Gastrocnemius medialis (tissue), 4 donors: ENCODE data around the gene SORT1. TPM values are rescaled to one million over a fixed set of nuclear protein-coding genes. Genes with fewer than 3 reads are reported as not detected.

Experiments used
- ATAC-seq, 2 donors: fragments of 150-250 bp; one replicate each; pipeline ENCODE4 v1.9.1; 2016
- DNase-seq, 2 donors: peaks; one replicate each; pipeline ENCODE4 v3.0.0-alpha.2; 2019
- H3K27ac ChIP-seq, 4 donors: fragments of 200-600 bp; sonication (generic); 1 replicate in 1 of 4; 2 replicates in 3 of 4; pipeline ENCODE4 v1.5.1; 2016 to 2018; ENCODE audit warnings: mild to moderate bottlenecking in 2 of 4, moderate library complexity in 1 of 4
- H3K27me3 ChIP-seq, 3 donors: fragments of 200-600 bp; sonication (generic) in 2 of 3; 1 replicate in 1 of 3; 2 replicates in 2 of 3; pipeline versions ENCODE4 v1.5.1 to v1.6.0; 2016 to 2019; ENCODE audit warnings: mild to moderate bottlenecking in 1 of 3, moderate library complexity in 1 of 3
- H3K36me3 ChIP-seq, 2 donors: fragments of 200-600 bp; sonication (generic) in 1 of 2; one replicate each; pipeline ENCODE4 v1.5.1; 2017 to 2018
- H3K4me1 ChIP-seq, 2 donors: fragments of 200-600 bp; sonication (generic) in 1 of 2; one replicate each; pipeline ENCODE4 v1.5.1; 2016 to 2017; ENCODE audit warnings: mild to moderate bottlenecking in 2 of 2
- H3K4me3 ChIP-seq, 4 donors: fragments of 200-600 bp; sonication (generic) in 3 of 4; 1 replicate in 1 of 4; 2 replicates in 3 of 4; pipeline ENCODE4 v1.5.1; 2016 to 2019; ENCODE audit warnings: mild to moderate bottlenecking in 2 of 4
- H3K9me3 ChIP-seq, 3 donors: fragments of 200-600 bp; sonication (generic) in 2 of 3; 1 replicate in 1 of 3; 2 replicates in 2 of 3; pipeline ENCODE4 v1.5.1; 2016 to 2019
- POLR2A ChIP-seq, 2 donors: fragments of 450-650 bp; IDR thresholded peaks; one replicate each; pipeline ENCODE4 v1.6.1; 2017; ENCODE audit warnings: antibody characterized with exemption in 2 of 2, mild to moderate bottlenecking in 2 of 2, moderate library complexity in 2 of 2
- in situ Hi-C, 4 donors: fragments of 200-750 bp; cut with MboI; loops; one replicate each; pipeline versions ENCODE4 v1.15.0 to v1.8.0; 2017; ENCODE audit warnings: low sequenced_read_pairs in 4 of 4
- intact Hi-C: fragments of 100-400 bp; cut with DNase I; formaldehyde crosslinking; loops from one replicate; pipeline ENCODE4 v1.15.1; 2023; ENCODE audit warnings: low total_unique reads
- total RNA-seq, 4 donors: library from RNA; depleted of rRNA; stranded (reverse); fragments of >200 nt; gene quantifications; one replicate each; pipeline versions ENCODE4 v1.1.0 to v1.2.3, GENCODE V29; 2016
- TF ChIP-seq, protein P1 (sequence below), 5 experiments: fragments of 450-650 bp in 3 of 5; fragments of 200-600 bp in 2 of 5; sonication (generic) in 2 of 5; IDR thresholded peaks in 4 of 5; conservative IDR thresholded peaks in 1 of 5; 1 replicate in 4 of 5; 2 replicates in 1 of 5; pipeline ENCODE4 v1.5.1; 2016 to 2019; ENCODE audit warnings: antibody characterized with exemption in 5 of 5, mild to moderate bottlenecking in 3 of 5, moderate library complexity in 3 of 5

Gene SORT1
- total RNA-seq, 4 donors from 2014 or later: 93.7 to 226 (median 190) TPM

DNA sequence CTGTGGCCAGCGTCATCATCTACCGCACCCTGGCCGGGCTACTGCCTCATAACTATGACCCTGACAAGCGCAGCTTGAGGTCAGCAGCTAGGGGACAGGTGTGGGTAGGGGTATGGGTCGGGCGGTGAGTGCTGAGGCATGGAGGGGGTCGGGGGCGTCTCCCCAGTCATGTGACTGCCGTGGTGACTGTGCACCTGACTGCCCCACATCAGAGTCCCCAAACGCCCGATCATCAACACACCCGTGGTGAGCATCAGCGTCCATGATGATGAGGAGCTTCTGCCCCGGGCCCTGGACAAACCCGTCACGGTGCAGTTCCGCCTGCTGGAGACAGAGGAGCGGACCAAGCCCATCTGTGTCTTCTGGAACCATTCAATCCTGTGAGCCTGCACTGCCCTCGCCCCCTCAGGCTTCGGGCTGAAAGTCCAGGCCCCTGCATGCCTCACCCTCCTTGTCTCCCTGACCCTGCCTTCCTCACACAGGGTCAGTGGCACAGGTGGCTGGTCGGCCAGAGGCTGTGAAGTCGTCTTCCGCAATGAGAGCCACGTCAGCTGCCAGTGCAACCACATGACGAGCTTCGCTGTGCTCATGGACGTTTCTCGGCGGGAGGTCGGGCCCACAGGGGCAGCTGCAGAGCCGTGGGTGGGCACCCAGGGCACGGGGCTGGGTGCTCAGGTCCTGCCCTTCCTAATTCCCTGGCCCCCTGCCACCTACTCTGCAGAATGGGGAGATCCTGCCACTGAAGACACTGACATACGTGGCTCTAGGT is 128.3 kb downstream of the SORT1 start:
- in situ Hi-C loops (loop anchor here in 1 of 4 donors (10.0 kb wide), 1 partner anchor 135 kb away; no protein-coding TSS in a partner anchor), intact Hi-C loops (no loop called here)
- ATAC-seq: no peak
- DNase-seq: no peak
- Histone ChIP-seq H3K27ac (no peak overlapping the region), H3K4me3 (no peak overlapping the region), H3K4me1 (peaks cover 2 to 6% of the 10 kb centered on the region in 2 donors), H3K36me3 (no peaks in the 10 kb centered on the region), H3K9me3 (no peaks in the 10 kb centered on the region), H3K27me3 (no peaks in the 10 kb centered on the region)
- TF ChIP-seq, protein P1, sequence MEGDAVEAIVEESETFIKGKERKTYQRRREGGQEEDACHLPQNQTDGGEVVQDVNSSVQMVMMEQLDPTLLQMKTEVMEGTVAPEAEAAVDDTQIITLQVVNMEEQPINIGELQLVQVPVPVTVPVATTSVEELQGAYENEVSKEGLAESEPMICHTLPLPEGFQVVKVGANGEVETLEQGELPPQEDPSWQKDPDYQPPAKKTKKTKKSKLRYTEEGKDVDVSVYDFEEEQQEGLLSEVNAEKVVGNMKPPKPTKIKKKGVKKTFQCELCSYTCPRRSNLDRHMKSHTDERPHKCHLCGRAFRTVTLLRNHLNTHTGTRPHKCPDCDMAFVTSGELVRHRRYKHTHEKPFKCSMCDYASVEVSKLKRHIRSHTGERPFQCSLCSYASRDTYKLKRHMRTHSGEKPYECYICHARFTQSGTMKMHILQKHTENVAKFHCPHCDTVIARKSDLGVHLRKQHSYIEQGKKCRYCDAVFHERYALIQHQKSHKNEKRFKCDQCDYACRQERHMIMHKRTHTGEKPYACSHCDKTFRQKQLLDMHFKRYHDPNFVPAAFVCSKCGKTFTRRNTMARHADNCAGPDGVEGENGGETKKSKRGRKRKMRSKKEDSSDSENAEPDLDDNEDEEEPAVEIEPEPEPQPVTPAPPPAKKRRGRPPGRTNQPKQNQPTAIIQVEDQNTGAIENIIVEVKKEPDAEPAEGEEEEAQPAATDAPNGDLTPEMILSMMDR (IDR thresholded peaks at IDR 0.05 in 4 of 5, conservative IDR thresholded peaks at IDR 0.05 in 1 of 5): no peak
- TF ChIP-seq POLR2A (IDR thresholded peaks at IDR 0.05): no peak

DNA sequence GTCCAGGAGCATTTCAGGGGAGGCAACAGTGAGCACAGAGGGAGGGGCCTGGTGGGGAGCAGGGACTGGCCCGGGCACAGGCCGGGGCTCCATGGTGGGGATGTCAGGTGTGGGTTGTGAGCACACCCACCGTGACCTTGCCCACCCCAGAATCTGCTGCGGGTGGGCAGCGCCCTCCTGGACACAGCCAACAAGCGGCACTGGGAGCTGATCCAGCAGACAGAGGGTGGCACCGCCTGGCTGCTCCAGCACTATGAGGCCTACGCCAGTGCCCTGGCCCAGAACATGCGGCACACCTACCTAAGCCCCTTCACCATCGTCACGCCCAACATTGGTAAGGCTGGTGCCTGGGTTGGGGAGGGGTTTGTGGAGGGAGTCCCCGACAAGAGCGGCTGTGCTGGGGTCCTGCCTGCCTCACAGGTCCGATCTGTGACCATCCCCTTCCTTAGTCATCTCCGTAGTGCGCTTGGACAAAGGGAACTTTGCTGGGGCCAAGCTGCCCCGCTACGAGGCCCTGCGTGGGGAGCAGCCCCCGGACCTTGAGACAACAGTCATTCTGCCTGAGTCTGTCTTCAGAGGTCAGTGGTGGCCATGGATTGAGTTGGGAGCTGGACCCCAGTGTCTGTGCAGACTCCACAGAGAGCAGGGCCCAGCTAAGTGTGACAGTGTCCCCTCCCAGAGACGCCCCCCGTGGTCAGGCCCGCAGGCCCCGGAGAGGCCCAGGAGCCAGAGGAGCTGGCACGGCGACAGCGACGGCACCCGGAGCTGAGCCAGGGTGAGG is 129.1 kb downstream of the SORT1 start:
- ATAC-seq: no peak
- Histone ChIP-seq H3K27me3 (no peaks in the 10 kb centered on the region), H3K9me3 (no peaks in the 10 kb centered on the region), H3K4me3 (no peak overlapping the region), H3K27ac (no peak overlapping the region), H3K36me3 (no peaks in the 10 kb centered on the region), H3K4me1 (peaks cover 0 to 3% of the 10 kb centered on the region in 2 donors)
- no peak for TF ChIP-seq POLR2A (IDR thresholded peaks at IDR 0.05)
- TF ChIP-seq, protein P1 (IDR thresholded peaks at IDR 0.05 in 4 of 5, conservative IDR thresholded peaks at IDR 0.05 in 1 of 5): no peak
- in situ Hi-C loops (loop anchor here in 1 of 4 donors (10.0 kb wide), 1 partner anchor 136 kb away; no protein-coding TSS in a partner anchor), intact Hi-C loops (no loop called here)
- DNase-seq: no peak

DNA sequence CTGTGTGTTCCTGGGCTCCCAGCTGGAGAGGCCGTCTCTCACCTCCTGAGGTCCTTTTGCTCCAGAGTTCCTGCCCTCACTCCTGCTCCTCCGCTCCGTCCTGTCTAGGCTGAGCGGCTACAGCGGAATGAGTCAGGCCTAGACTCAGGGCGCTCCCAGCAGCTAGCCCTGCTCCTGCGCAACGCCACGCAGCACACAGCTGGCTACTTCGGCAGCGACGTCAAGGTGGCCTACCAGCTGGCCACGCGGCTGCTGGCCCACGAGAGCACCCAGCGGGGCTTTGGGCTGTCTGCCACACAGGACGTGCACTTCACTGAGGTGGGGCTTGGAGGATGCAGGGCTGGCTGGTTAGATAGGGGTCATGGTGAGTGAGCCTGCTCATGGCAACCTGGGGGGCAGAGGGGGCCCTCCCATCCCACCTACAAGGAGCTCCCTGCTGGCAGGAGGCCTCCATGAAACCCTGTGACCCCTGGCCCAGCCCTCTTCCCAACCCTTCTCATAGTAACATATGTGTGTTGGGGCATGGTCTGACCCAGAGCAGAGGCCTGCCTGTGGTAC is 129.9 kb downstream of the SORT1 start:
- in situ Hi-C loops (loop anchor here in 1 of 4 donors (10.0 kb wide), 1 partner anchor 137 kb away; no protein-coding TSS in a partner anchor), intact Hi-C loops (no loop called here)
- Histone ChIP-seq H3K9me3 (no peaks in the 10 kb centered on the region), H3K27ac (no peak overlapping the region), H3K4me1 (peaks cover 0 to under 1% of the 10 kb centered on the region in 2 donors), H3K4me3 (no peak overlapping the region), H3K27me3 (no peaks in the 10 kb centered on the region), H3K36me3 (no peaks in the 10 kb centered on the region)
- TF ChIP-seq, protein P1 (IDR thresholded peaks at IDR 0.05 in 4 of 5, conservative IDR thresholded peaks at IDR 0.05 in 1 of 5): no peak
- TF ChIP-seq POLR2A (IDR thresholded peaks at IDR 0.05): no peak
- DNase-seq: no peak
- ATAC-seq: no peak

DNA sequence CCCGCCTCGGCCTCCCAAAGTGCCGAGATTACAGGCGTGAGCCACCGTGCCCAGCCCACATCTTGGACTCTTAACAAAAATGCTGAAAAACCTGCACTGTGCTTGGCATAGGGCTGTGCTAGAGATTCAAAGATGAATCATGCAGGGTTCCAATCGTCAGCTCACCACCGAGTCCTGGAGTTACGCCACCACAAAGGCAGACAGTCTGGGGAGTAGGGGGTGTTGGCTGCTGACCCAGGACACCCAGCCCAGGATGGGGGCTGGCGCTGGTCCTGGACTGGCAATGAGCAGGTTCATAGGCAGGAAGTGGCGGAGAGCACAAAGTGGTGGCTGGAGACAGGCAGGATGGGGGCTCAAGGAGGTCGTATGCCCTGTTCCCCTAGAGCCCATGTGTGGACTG is 130.8 kb downstream of the SORT1 start:
- Histone ChIP-seq H3K4me3 (no peak overlapping the region), H3K36me3 (no peaks in the 10 kb centered on the region), H3K27me3 (no peaks in the 10 kb centered on the region), H3K9me3 (no peaks in the 10 kb centered on the region), H3K4me1 (no peaks in the 10 kb centered on the region), H3K27ac (no peak overlapping the region)
- ATAC-seq (no peak), DNase-seq (no peak)
- intact Hi-C loops: no loop called here
- in situ Hi-C loops: loop anchor here in 1 of 4 donors (10.0 kb wide), 1 partner anchor 138 kb away; no protein-coding TSS in a partner anchor
- no peak for TF ChIP-seq POLR2A (IDR thresholded peaks at IDR 0.05)
- TF ChIP-seq, protein P1 (IDR thresholded peaks at IDR 0.05 in 4 of 5, conservative IDR thresholded peaks at IDR 0.05 in 1 of 5): no peak
